ENCODE results near the gene ERCC1. TPM values are rescaled to one million over a fixed set of nuclear protein-coding genes. Genes with fewer than 3 reads are reported as not detected.

The ERCC1 gene
- total and polyA plus RNA-seq, 2 of the 13 experiments (the other 11 are each of a cell fraction or from before 2014, with no cell fraction given) = 40.0 to 66.4 TPM

DNA sequence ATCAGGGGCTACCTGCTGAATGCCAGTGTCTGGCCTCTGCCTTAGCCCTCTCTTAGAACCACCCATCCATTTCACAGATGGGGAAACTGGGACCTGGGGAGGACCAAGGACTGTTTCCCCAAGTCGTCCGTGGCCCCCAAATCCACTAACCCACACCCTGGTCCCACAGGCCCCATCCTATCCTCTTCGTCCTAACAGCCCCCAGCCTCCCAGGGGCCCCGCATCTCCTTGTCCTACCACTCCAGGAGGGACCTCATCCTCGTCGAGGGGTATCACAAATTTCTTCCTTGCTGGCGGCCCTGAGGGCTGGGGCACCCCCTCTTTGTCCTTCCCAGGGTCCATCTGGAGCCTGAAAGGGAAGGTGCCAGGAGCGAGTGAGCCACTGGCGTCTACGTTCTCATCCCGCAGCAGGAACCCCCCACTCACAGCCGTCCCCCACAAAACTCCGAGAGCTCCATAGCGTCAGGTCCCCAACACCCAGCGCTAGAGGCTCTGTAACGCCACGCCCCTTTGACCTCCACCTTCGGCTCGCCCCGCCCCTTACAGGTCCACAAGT is 606 bp downstream of the ERCC1 start (continued):
- no peak for TF ChIP-seq SRF (IDR thresholded peaks at IDR 0.05; ENCODE audit: low read depth, low read length)
- TF ChIP-seq, protein P1, sequence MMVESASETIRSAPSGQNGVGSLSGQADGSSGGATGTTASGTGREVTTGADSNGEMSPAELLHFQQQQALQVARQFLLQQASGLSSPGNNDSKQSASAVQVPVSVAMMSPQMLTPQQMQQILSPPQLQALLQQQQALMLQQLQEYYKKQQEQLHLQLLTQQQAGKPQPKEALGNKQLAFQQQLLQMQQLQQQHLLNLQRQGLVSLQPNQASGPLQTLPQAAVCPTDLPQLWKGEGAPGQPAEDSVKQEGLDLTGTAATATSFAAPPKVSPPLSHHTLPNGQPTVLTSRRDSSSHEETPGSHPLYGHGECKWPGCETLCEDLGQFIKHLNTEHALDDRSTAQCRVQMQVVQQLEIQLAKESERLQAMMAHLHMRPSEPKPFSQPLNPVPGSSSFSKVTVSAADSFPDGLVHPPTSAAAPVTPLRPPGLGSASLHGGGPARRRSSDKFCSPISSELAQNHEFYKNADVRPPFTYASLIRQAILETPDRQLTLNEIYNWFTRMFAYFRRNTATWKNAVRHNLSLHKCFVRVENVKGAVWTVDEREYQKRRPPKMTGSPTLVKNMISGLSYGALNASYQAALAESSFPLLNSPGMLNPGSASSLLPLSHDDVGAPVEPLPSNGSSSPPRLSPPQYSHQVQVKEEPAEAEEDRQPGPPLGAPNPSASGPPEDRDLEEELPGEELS (CRISPR knock-in tag; IDR thresholded peaks at IDR 0.05) = 0 out of 2 replicates have a peak, but pooled peaks have one; percentile 2

GRCh38 chr19:45421947-45422498 is 1.7 kb downstream of the ERCC1 start:
- Histone ChIP-seq H3K9ac (ENCODE audit: insufficient read depth, low read depth, low read length) (no peak overlapping the region), H4K20me1 (ENCODE audit: insufficient read depth, low read length) (no peaks in the 10 kb centered on the region), H3K36me3 (replicated peaks in 1 of 2; ENCODE audit: control insufficient read depth in 1 of 2, insufficient read depth in 2 of 2, low read length in 2 of 2) (peaks cover 2 to 14% of the 10 kb centered on the region in 2 experiments; a peak in 2 of 5 replicates), H3K27me3 (ENCODE audit: control insufficient read depth in 1 of 2, insufficient read depth in 2 of 2, low read length in 2 of 2) (no peaks in the 10 kb centered on the region; a peak in 1 of 5 replicates), H3K27ac (ENCODE audit: extremely low read length, insufficient read depth, low read length) (no peak overlapping the region), H3K9me3 (ENCODE audit: low read length) (no peaks in the 10 kb centered on the region), H3K4me3 (replicated peaks in 1 of 3; ENCODE audit: insufficient read depth in 1 of 3, low read depth in 2 of 3, low read length in 3 of 3) (no peak overlapping the region), H2AFZ (ENCODE audit: low read length) (no peak overlapping the region), H3K4me1 (ENCODE audit: insufficient read depth, low read length) (peaks cover 35% of the 10 kb centered on the region), H3K4me2 (ENCODE audit: low read depth, low read length) (peak overlapping the region; percentile 10; the same call in 1 of the 2 replicates), H3K79me2 (ENCODE audit: insufficient read depth, low read length) (peaks cover 9% of the 10 kb centered on the region)
- no peak for ATAC-seq
- TF ChIP-seq RXRA (CRISPR knock-in tag; IDR thresholded peaks at IDR 0.05) (0 out of 2 replicates have a peak, but pooled peaks have one; percentile 13), TBL1XR1 (IDR thresholded peaks at IDR 0.05; ENCODE audit: borderline replicate concordance, low read length, partially characterized antibody) (no peak)
- in situ Hi-C loops (cut with HindIII; ENCODE audit: extremely low pct_ligation_motif_present, low pct_unique_long_range_greater_than_20kb) = loop anchor here (10.0 kb wide), 1 partner anchor 53 kb away; no protein-coding TSS in a partner anchor
- CTCF ChIA-PET (ENCODE audit: low intra/inter-chr PET ratio, low total read pairs) = no interaction called here
- intact Hi-C loops (cut with micrococcal nuclease; ENCODE audit: unreplicated experiment) = loop anchor here (2.0 kb wide), 1 partner anchor 161 kb away; no protein-coding TSS in a partner anchor
- no peak for FAIRE-seq
- POLR2A ChIA-PET = interaction anchor here (1.0 kb wide), 1 partner anchor 15 kb away, joined by 3 read pairs; no protein-coding TSS in a partner anchor
- WGBS (ENCODE audit: low lambda C conversion rate) = 94% methylated on average over 6 of the region's 6 CpGs
- no peak for DNase-seq (ENCODE audit: low spot score)
- BruUV-seq (replicated peaks) = no TSS peak
